Stimulated activated naive CD8-positive, alpha-beta T cell treated with anti-CD3 and anti-CD28 coated beads, Interleukin-15, Interleukin-2, amounts not matched to agents 100 ng/mL and 50 ng/mL, for 24 hours (primary cell): ENCODE results near the gene SYTL1.

Experiments used
- H3K27ac Mint-ChIP-seq: one replicate; pipeline ENCODE4 v1.8.0; 2021; ENCODE audit warnings: mild to moderate bottlenecking, mixed read lengths
- H3K27me3 Mint-ChIP-seq: one replicate; pipeline ENCODE4 v1.8.0; 2021; ENCODE audit warnings: mixed read lengths
- H3K36me3 Mint-ChIP-seq: one replicate; pipeline ENCODE4 v1.8.0; 2021; ENCODE audit warnings: low read depth, mixed read lengths
- H3K4me1 Mint-ChIP-seq: one replicate; pipeline ENCODE4 v1.8.0; 2021; ENCODE audit warnings: low read depth, mixed read lengths
- H3K4me3 Mint-ChIP-seq: one replicate; pipeline ENCODE4 v1.8.0; 2021; ENCODE audit warnings: mild to moderate bottlenecking, mixed read lengths
- H3K9me3 Mint-ChIP-seq: one replicate; pipeline ENCODE4 v1.8.0; 2021; ENCODE audit warnings: mixed read lengths

SYTL1 gene

GRCh38 chr1:27349784-27350662 lies 8.2 kb downstream of the SYTL1 start:
- Mint-ChIP-seq H3K9me3 (no peaks in the 10 kb centered on the region), H3K4me3 (no peak overlapping the region), H3K27ac (no peak overlapping the region), H3K27me3 (no peaks in the 10 kb centered on the region), H3K4me1 (peaks cover 8% of the 10 kb centered on the region), H3K36me3 (peaks cover 3% of the 10 kb centered on the region)

DNA sequence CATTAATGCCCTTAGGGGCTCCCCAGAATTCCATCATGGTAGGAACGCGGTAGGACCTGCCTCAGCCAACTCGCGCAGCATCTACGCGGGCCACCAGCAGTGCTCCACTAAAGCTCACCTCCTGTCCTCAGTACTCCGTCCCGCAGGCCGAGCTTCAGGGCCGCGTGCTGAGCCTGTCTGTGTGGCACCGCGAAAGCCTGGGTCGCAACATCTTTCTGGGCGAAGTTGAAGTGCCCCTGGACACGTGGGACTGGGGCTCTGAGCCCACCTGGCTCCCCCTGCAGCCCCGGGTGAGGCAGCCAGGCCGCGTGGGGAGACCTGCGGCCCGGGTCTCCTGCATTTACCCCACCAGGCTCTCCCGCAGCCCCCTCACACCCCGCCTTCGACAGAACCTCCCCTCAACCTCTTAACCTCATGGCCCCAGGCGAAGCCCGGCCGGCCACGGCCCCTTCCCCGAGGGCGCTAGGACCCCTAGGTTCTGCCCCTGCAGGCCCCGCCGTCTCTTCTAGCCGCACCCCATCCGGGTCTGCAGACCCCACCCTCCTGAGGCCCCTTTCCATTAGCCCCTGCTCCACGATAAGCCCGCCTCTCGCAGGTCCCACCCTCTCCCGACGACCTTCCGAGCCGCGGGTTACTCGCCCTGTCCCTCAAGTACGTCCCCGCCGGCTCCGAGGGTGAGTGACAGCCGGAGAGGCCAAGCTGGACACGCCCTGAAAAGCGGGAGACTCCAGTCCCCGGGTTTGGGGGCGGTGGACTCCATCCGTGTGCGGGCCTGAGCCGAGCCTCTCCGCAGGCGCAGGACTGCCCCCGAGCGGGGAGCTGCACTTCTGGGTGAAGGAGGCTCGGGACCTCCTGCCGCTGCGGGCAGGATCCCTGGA lies 9.1 kb downstream of the SYTL1 start:
- peaks cover 3% of the 10 kb centered on the region for H3K36me3 Mint-ChIP-seq

DNA sequence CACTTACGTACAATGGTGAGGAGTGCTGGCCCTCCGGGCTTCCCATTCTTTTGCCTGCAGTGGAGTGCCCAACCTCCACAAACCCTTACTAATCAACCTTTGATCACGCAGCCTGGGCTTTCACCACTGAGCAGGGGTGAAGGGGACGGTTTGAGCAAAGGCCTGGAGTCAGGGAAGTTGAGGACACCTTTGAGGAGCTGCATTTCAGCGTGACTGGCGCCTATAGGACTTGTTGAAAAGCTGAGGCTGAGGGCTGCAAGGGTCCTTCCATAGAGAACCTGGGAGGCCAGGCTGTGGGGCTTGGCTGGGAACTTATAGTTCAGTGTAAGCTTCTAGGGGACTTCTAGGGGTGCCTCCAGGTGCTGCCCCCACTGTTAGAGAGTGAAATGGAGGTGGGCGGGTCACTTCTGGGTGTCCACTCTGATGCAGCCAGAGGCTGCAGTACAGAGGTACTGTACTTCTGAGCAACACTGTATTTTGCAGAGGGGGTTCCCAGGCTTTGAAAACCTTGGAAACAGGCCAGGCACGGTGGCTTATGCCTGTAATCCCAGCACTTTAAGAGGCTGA lies 9.8 kb downstream of the SYTL1 start:
- Mint-ChIP-seq H3K9me3 (no peaks in the 10 kb centered on the region), H3K27me3 (no peaks in the 10 kb centered on the region), H3K4me1 (peaks cover 20% of the 10 kb centered on the region), H3K27ac (no peak overlapping the region), H3K36me3 (peaks cover 3% of the 10 kb centered on the region), H3K4me3 (no peak overlapping the region)

More for the DNA sequence above, 9.1 kb downstream of the SYTL1 start:
- H3K4me3 Mint-ChIP-seq, result no peak overlapping the region
- no peak overlapping the region for H3K27ac Mint-ChIP-seq
- peaks cover 14% of the 10 kb centered on the region for H3K4me1 Mint-ChIP-seq
- no peaks in the 10 kb centered on the region for H3K9me3 Mint-ChIP-seq
- no peaks in the 10 kb centered on the region for H3K27me3 Mint-ChIP-seq

GRCh38 chr1:27353166-27353565 lies 11.3 kb downstream of the SYTL1 start:
- H3K4me1 Mint-ChIP-seq, result peaks cover 30% of the 10 kb centered on the region
- H3K27me3 Mint-ChIP-seq, result no peaks in the 10 kb centered on the region
- no peaks in the 10 kb centered on the region for H3K36me3 Mint-ChIP-seq
- H3K27ac Mint-ChIP-seq, result no peak overlapping the region
- no peak overlapping the region for H3K4me3 Mint-ChIP-seq
- H3K9me3 Mint-ChIP-seq, result no peaks in the 10 kb centered on the region

DNA sequence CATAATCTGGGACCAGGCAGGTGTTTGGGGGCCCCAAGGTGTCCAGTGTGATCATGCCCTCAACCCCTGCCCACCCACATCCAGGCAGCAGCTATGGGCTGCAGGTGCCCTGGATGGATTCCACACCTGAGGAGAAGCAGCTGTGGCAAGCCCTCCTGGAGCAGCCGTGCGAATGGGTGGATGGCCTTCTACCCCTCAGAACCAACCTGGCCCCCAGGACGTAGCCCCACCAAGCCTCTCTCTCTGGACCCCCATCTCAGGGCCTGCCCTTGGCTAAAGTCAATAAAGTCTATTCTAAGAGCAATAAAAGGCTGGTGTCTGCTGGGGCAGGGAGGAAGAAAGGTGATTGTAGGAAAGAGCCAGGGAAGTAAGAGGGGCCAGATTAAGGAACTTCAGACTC lies 11.8 kb downstream of the SYTL1 start:
- H3K4me3 Mint-ChIP-seq, result no peak overlapping the region
- H3K27me3 Mint-ChIP-seq, result no peaks in the 10 kb centered on the region
- H3K36me3 Mint-ChIP-seq, result no peaks in the 10 kb centered on the region
- H3K4me1 Mint-ChIP-seq, result peaks cover 30% of the 10 kb centered on the region
- no peaks in the 10 kb centered on the region for H3K9me3 Mint-ChIP-seq
- H3K27ac Mint-ChIP-seq, result no peak overlapping the region

- Mint-ChIP-seq H3K4me1 (peaks cover 42% of the 10 kb centered on the region), H3K9me3 (no peaks in the 10 kb centered on the region), H3K36me3 (no peaks in the 10 kb centered on the region), H3K4me3 (peak overlapping the region; percentile 1), H3K27me3 (peaks cover 6% of the 10 kb centered on the region), H3K27ac (no peak overlapping the region)
Measured at GRCh38 chr1:27355683-27356082, 13.9 kb downstream of the SYTL1 start.

DNA sequence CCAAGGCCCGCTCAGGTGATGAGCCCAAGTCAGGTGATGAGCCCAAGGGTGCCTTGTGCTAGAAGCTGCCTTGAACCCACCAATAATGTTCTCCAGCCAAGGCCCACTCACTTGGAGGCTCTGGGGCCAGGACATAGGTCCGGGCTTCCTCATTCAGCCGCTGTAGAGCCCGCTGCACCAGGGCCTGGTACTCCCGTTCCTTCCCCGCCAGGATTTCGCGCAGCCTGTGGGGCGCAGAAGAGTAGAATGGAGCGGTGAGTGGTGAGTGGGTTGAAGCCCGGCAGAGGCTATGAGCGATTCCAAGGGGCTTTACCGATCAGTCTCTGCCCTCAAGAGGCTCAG lies 14.4 kb downstream of the SYTL1 start:
- H3K4me3 Mint-ChIP-seq, result peak overlapping the region; percentile 20
- peaks cover 42% of the 10 kb centered on the region for H3K4me1 Mint-ChIP-seq
- H3K27me3 Mint-ChIP-seq, result peaks cover 6% of the 10 kb centered on the region
- H3K36me3 Mint-ChIP-seq, result no peaks in the 10 kb centered on the region
- H3K9me3 Mint-ChIP-seq, result no peaks in the 10 kb centered on the region
- H3K27ac Mint-ChIP-seq, result peak overlapping the region; percentile 55

DNA sequence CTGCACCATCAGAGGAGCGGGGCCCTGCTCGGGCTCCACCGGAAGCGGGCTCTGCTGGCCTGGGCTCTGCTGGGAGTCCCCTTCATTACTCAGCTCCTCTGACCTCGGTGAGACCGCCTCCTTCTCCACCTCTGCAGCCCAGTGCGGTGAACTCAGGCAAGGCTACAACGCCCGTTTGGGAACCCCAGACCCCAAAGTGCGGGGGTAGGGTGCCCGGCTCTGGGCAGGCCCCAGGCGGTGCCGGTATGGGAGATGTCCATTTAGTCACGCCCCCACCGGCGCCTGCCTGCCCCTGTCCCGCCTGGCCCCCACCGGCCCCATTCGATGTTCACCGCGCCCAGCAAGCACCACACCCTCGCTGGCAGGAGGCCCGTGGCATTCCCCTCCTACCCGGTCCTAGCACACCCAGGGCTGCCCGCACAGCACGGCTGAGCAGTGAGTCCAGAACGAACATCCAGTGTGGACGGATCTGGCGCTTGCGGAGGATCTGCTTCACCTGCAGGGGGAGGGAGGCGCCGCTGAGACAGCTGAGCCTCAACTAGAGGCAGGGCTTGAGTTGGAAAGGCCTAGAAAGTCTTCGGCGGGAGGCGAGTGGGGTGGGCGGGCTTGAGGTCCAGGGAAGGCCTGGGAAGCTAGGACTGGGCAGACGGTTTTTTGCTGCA lies 14.9 kb downstream of the SYTL1 start:
- Mint-ChIP-seq H3K9me3 (no peaks in the 10 kb centered on the region), H3K27ac (peak overlapping the region; percentile 68), H3K4me3 (peak overlapping the region; percentile 73), H3K27me3 (peaks cover 6% of the 10 kb centered on the region), H3K4me1 (peaks cover 42% of the 10 kb centered on the region), H3K36me3 (no peaks in the 10 kb centered on the region)

DNA sequence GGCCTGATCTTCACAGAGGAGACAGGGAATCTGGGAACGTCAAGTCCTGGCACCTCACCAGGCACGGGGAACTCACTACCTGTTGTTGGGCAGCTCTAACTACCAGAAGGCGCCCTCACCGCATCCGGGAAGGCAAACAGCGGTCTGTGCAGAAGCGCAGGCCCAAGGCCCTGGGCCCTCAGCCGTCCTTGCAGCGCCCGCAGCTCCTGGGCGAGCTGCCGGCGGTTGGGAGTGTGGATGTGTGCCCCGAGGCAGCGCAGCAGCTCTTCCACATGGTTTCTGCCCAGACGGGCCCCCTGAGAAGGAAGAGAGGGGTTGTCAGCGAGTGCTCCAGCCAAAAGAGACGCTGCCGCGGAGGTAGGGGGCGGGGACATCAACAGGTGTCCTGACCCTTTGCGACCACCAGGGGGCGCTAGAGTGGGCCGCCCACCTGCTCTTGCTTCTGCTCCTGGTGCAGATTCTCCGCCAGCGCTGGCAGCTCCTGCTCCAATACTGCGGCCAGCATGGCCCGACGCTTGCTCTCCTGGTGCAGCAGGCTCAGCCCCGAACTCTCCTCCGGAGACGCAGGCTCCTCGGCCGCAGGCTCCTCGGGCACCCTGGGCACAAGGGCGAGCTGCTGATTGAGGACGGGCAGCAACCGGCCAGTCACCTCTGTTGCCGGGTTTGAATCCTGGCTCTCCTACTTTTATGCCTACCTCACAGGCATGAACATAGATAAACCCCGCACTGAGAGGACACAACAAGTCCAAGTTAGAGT lies 15.6 kb downstream of the SYTL1 start:
- Mint-ChIP-seq H3K27ac (peak overlapping the region; percentile 68), H3K36me3 (no peaks in the 10 kb centered on the region), H3K27me3 (peaks cover 6% of the 10 kb centered on the region), H3K4me3 (peak overlapping the region; percentile 73), H3K9me3 (no peaks in the 10 kb centered on the region), H3K4me1 (peaks cover 42% of the 10 kb centered on the region)

GRCh38 chr1:27358038-27358927 lies 16.5 kb downstream of the SYTL1 start:
- H3K4me1 Mint-ChIP-seq, result peaks cover 42% of the 10 kb centered on the region
- peak overlapping the region; percentile 67 for H3K27ac Mint-ChIP-seq
- no peaks in the 10 kb centered on the region for H3K9me3 Mint-ChIP-seq
- no peak overlapping the region for H3K4me3 Mint-ChIP-seq
- H3K27me3 Mint-ChIP-seq, result peaks cover 6% of the 10 kb centered on the region
- H3K36me3 Mint-ChIP-seq, result no peaks in the 10 kb centered on the region

DNA sequence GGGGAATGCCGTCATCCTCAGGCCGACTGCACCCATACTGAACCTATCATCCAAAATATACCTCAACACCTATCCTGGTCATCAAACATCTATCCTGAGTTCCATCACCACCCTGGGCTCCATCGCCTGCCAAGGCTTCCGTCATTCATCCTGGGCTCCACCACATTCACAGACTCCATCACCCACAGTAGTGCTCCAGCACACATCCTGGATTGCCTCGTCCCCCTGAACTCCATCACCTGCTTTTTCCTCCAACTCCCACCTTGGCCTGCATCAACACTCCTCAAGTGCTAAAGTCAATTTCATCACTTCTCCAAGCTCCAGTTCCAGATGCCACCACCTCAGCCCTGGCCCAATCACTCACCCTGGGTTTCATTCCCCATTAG lies 17.1 kb downstream of the SYTL1 start:
- Mint-ChIP-seq H3K36me3 (no peaks in the 10 kb centered on the region), H3K4me1 (peaks cover 42% of the 10 kb centered on the region), H3K4me3 (no peak overlapping the region), H3K27me3 (peaks cover 6% of the 10 kb centered on the region), H3K27ac (no peak overlapping the region), H3K9me3 (no peaks in the 10 kb centered on the region)

DNA sequence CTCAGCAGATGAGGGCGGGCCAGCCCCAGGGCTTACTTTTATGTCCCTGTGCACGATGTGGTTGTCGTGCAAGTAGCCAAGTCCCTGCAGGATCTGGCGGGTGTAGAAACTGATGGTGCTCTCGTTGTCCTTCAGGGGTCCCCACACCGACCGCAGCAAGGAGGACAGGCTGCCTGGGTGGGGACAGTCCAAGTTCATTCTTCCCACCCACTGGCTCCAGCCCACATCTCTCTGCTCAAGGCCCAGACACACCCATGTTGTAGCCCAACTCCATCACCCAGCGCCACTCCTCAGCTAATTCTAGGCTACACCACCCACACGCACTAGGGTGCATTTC lies 18.0 kb downstream of the SYTL1 start:
- Mint-ChIP-seq H3K27me3 (peaks cover 6% of the 10 kb centered on the region), H3K9me3 (no peaks in the 10 kb centered on the region), H3K36me3 (no peaks in the 10 kb centered on the region), H3K4me3 (peak overlapping the region; percentile 60), H3K27ac (no peak overlapping the region), H3K4me1 (peaks cover 47% of the 10 kb centered on the region)

- H3K27ac Mint-ChIP-seq, result no peak overlapping the region
- no peaks in the 10 kb centered on the region for H3K36me3 Mint-ChIP-seq
- H3K27me3 Mint-ChIP-seq, result peaks cover 6% of the 10 kb centered on the region
- H3K4me3 Mint-ChIP-seq, result peak overlapping the region; percentile 60
- H3K9me3 Mint-ChIP-seq, result no peaks in the 10 kb centered on the region
- H3K4me1 Mint-ChIP-seq, result peaks cover 51% of the 10 kb centered on the region
Measured at GRCh38 chr1:27360159-27361043, 18.6 kb downstream of the SYTL1 start.
